Liver (tissue), 3 donors: ENCODE data around the gene ZGPAT.

Source experiments
- CTCF ChIP-seq: fragments of 150-350 bp; IDR thresholded peaks from 2 replicates; pipeline ENCODE4 v1.5.1; 2017; ENCODE audit warnings: improper control_type of control experiment, low read depth, low read length; ENCODE audit not compliant: missing input control
- FOXA1 ChIP-seq: IDR thresholded peaks from 2 replicates; pipeline ENCODE4 v1.6.1; 2016; ENCODE audit warnings: antibody characterized with exemption
- JUND ChIP-seq, 2 donors: IDR thresholded peaks; 2 replicates each; pipeline ENCODE4 v1.6.1; 2016; ENCODE audit warnings: antibody characterized with exemption in 2 of 2
- TAF1 ChIP-seq: conservative IDR thresholded peaks from 2 replicates; pipeline ENCODE4 v1.6.1; 2016; ENCODE audit warnings: antibody characterized with exemption, mild to moderate bottlenecking
- YY1 ChIP-seq: IDR thresholded peaks from 2 replicates; pipeline ENCODE4 v1.6.1; 2016; ENCODE audit warnings: antibody characterized with exemption, mild to moderate bottlenecking
- TF ChIP-seq, protein P1 (sequence below): IDR thresholded peaks from 2 replicates; pipeline ENCODE4 v1.6.1; 2016; ENCODE audit warnings: antibody characterized with exemption
- donor health status: healthy.
- donor health status: healthy.

GRCh38 chr20:63758152-63758551, 50.3 kb downstream of the ZGPAT start:
- no peak for TF ChIP-seq CTCF
- TF ChIP-seq, protein P1, sequence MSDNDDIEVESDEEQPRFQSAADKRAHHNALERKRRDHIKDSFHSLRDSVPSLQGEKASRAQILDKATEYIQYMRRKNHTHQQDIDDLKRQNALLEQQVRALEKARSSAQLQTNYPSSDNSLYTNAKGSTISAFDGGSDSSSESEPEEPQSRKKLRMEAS: no peak
- TF ChIP-seq FOXA1: no peak
- TF ChIP-seq YY1: no peak
- no peak for TF ChIP-seq JUND (IDR thresholded peaks at IDR 0.05)
- TF ChIP-seq TAF1: no peak
